AG09319 (cell line): ENCODE measurements around the gene PSME2.
"Not testable (repeated sequence)": the region's sequence is repeated elsewhere in the genome, so short reads cannot be mapped to it uniquely, and the experiment has no call there.

Experiments used
- DNase-seq: peaks from one replicate; pipeline ENCODE4 v3.0.0-alpha.2; 2010; ENCODE audit warnings: low read depth; ENCODE audit errors: extremely low read depth
- CTCF ChIP-seq: IDR thresholded peaks from 2 replicates; pipeline ENCODE4 v1.5.1; 2011; ENCODE audit warnings: low read depth, mild to moderate bottlenecking, inconsistent platforms, low read length, moderate library complexity

Gene PSME2

GRCh38 chr14:24108336-24108874 lies 38.0 kb downstream of the PSME2 start:
- no peak for DNase-seq
- TF ChIP-seq CTCF = no peak

GRCh38 chr14:24106672-24107271 lies 39.6 kb downstream of the PSME2 start:
- TF ChIP-seq CTCF = no peak
- DNase-seq = no peak

- DNase-seq = not testable (repeated sequence)
Observed at GRCh38 chr14:24105609-24106239, 40.7 kb downstream of the PSME2 start.

- no peak for DNase-seq
- no peak for TF ChIP-seq CTCF
Observed at GRCh38 chr14:24103451-24103850, 43.0 kb downstream of the PSME2 start.

DNA sequence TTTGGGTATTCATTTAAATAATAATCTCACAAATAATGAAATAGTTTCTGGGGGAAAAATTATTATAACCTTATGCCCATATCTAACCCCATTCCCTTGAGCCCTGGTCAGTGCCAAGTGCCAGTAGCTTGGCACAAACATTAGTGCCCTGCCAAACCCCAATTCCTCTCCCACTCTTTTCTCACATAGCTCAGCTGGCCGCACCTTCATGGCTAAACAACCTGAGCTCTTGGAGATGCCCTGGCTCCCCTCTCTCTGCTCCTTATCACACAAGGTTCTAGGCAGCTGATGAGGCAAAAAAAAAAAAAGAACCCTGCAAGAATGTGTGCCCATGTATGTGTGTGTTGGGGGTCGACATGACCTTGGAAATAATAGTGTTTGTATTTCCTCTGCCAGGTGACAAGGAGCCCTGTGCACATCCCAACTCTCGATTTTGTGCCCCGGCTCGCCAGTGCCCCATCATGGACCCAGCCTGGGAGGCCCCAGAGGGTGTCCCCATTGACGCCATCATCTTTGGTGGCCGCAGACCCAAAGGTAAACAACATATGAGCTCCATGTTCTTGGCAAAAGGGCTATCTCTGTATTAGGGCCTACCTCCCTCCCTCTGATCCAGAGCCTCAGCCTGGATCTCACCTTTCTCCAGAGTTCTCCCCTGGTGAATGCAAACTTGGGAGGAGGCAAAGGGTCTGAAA lies 43.9 kb downstream of the PSME2 start:
- no peak for DNase-seq
- no peak for TF ChIP-seq CTCF

- DNase-seq = no peak
- TF ChIP-seq CTCF = no peak
Observed at GRCh38 chr14:24100982-24101494, 45.4 kb downstream of the PSME2 start.

DNA sequence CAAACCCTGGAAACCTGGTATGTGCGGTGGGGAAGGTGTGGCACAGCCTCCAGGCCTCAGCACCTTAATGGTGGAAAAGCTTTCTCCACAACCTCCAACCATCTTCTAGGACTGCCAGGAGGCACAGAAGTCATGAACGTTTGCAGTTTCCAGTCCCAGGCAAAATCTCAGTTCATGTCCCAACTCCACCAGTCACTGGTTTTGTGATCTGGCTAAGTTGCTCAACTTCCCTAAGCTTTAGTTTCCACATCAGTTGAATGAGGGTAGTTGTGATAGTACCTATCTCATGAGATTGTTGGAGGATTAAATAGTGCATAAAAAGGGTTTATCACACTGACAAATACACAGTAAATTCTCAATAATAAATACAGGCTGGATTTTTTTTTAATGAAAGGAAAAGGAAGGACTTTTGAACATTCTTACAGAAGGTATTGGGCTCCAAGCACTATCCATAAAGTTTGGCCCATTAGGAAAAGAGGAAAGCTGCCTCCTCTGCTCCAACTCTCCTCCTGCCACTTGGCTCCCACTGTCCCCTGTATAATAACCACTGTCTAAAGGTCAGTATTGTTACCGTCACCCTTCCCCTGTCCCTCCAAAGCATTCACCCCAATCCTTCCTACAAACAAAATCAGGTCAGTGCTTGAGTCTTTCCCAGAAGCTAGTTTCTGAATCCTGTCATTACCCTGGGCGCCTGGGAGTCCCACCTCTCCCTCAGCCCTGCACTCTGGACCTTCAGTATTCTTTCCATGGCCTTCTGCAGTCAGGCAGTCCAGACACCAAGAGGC lies 46.0 kb downstream of the PSME2 start:
- DNase-seq = no peak
- TF ChIP-seq CTCF = no peak
